Umbilical cord (tissue), 1 donor: Measurements from ENCODE around the gene OR1A1. TPM values are rescaled to one million over a fixed set of nuclear protein-coding genes. Genes with fewer than 3 reads are reported as not detected.

Source experiments
- total RNA-seq: library from RNA; depleted of rRNA; stranded (reverse); fragments of >200 nt; gene quantifications from one replicate; pipeline ENCODE4 v1.2.3, GENCODE V29; 2014; ENCODE audit warnings: low replicate concordance; ENCODE audit not compliant: insufficient read depth

The OR1A1 gene
- total RNA-seq, 1 donor from 2014 or later, result 5.5 TPM

Other genes starting within 250 kb of the OR1A1 start
- not detected for gene OR1D5, start 144.1 kb upstream of the OR1A1 start, total RNA-seq
- 7.0 TPM for gene OR1D2, start 103.2 kb upstream of the OR1A1 start, total RNA-seq
- gene OR1G1, start 80.1 kb upstream of the OR1A1 start, total RNA-seq, result not detected
- 2.6 TPM for gene OR1A2, start 10.1 kb upstream of the OR1A1 start, total RNA-seq
- gene OR3A1, start 90.7 kb downstream of the OR1A1 start, total RNA-seq, result 0.48 TPM
- gene OR3A2, start 178.6 kb downstream of the OR1A1 start, total RNA-seq, result not detected
- not detected for gene OR1E1, start 190.7 kb downstream of the OR1A1 start, total RNA-seq
- 5.3 TPM for gene OR3A3, start 203.7 kb downstream of the OR1A1 start, total RNA-seq
- gene OR1E2, start 226.2 kb downstream of the OR1A1 start, total RNA-seq, result 1.2 TPM